Spleen (tissue), 11 donors: ENCODE results near the gene SLC9B2. TPM values are rescaled to one million over a fixed set of nuclear protein-coding genes. Genes with fewer than 3 reads are reported as not detected.

ENCODE experiments used
- DNase-seq: peaks from one replicate; pipeline ENCODE4 v3.0.0-alpha.2; 2020
- H3K27ac ChIP-seq, 8 donors: fragments of 200-600 bp; sonication (generic) in 7 of 8; 1 replicate in 4 of 8; 2 replicates in 4 of 8; pipeline versions ENCODE4 v1.5.0 to v1.8.0; 2016 to 2021; ENCODE audit warnings: inconsistent platforms in 4 of 8, mild to moderate bottlenecking in 4 of 8, moderate library complexity in 1 of 8
- H3K27me3 ChIP-seq, 7 donors: fragments of 200-600 bp; sonication (generic) in 6 of 7; replicated peaks in 1 of 7; 1 replicate in 4 of 7; 2 replicates in 3 of 7; pipeline versions ENCODE4 v1.5.0 to v1.8.0; 2016 to 2021; ENCODE audit warnings: inconsistent platforms in 3 of 7, mild to moderate bottlenecking in 1 of 7
- H3K36me3 ChIP-seq, 6 donors: fragments of 200-600 bp; sonication (generic) in 5 of 6; 1 replicate in 4 of 6; 2 replicates in 2 of 6; pipeline versions ENCODE4 v1.5.0 to v1.8.0; 2016 to 2021; ENCODE audit warnings: inconsistent platforms in 2 of 6
- H3K4me1 ChIP-seq, 6 donors: fragments of 200-600 bp; sonication (generic) in 5 of 6; 1 replicate in 3 of 6; 2 replicates in 3 of 6; pipeline versions ENCODE4 v1.5.0 to v1.8.0; 2016 to 2021; ENCODE audit warnings: inconsistent platforms in 3 of 6
- H3K4me3 ChIP-seq, 8 donors: fragments of 200-600 bp; sonication (generic) in 7 of 8; 1 replicate in 4 of 8; 2 replicates in 4 of 8; pipeline versions ENCODE4 v1.5.0 to v1.8.0; 2016 to 2021; ENCODE audit warnings: inconsistent platforms in 4 of 8, mild to moderate bottlenecking in 4 of 8, moderate library complexity in 2 of 8
- H3K9me3 ChIP-seq, 8 donors: fragments of 200-600 bp; sonication (generic) in 7 of 8; 1 replicate in 4 of 8; 2 replicates in 4 of 8; pipeline versions ENCODE4 v1.5.0 to v1.8.0; 2016 to 2021; ENCODE audit warnings: inconsistent platforms in 4 of 8
- CTCF ChIP-seq, 11 experiments: fragments of 200-600 bp in 7 of 11; fragments of 450-650 bp in 4 of 11; sonication (generic) in 4 of 11; IDR thresholded peaks in 8 of 11; conservative IDR thresholded peaks in 3 of 11; 1 replicate in 7 of 11; 2 replicates in 4 of 11; pipeline versions ENCODE4 v1.4.0 to v1.8.0; 2016 to 2021; ENCODE audit warnings: antibody characterized with exemption in 11 of 11, inconsistent platforms in 4 of 11, mild to moderate bottlenecking in 1 of 11
- POLR2A ChIP-seq, 3 donors: fragments of 450-650 bp; IDR thresholded peaks; one replicate each; pipeline ENCODE4 v1.5.1; 2017; ENCODE audit warnings: antibody characterized with exemption in 3 of 3, mild to moderate bottlenecking in 1 of 3
- POLR2AphosphoS5 ChIP-seq, 3 donors: sonication (generic); formaldehyde crosslinking; IDR thresholded peaks; one replicate each; pipeline ENCODE4 v1.5.1; 2017; ENCODE audit warnings: antibody characterized with exemption in 3 of 3
- WGBS, 5 donors: extraction: QIAGEN DNeasy Blood & Tissue Kit in 3 of 5; methylation state at CpG; one replicate each; pipeline versions ENCODE4 v1.1.5 to v1.1.7; 2013 to 2018; 5-methylcytosine and 5-hydroxymethylcytosine counted together
- intact Hi-C: fragments of 100-400 bp; cut with DNase I; formaldehyde crosslinking; loops from one replicate; pipeline ENCODE4 v1.15.0; 2023; ENCODE audit warnings: low total_unique reads
- polyA plus RNA-seq, 3 donors: library from polyadenylated mRNA; stranded (reverse); fragments of 200-250 nt; gene quantifications; one replicate each; pipeline ENCODE4 v1.2.1, GENCODE V29; 2013
- total RNA-seq, 7 donors: library from RNA; depleted of rRNA in 3 of 7; stranded (reverse); fragments of >200 nt in 3 of 7; fragmentation: NEBNext Ultra II Directional in 4 of 7; extraction: Animal tissue kit (Norgen Biotek cat#: 25700) in 4 of 7; gene quantifications; one replicate each; pipeline versions ENCODE4 v1.1.0 to v1.2.1, GENCODE V29; 2016 to 2021
- donor health status: healthy with polysubstance abuse.
- donor health status: DM: no; HTN: no; CAD: no; lungs with moderate emphysema.
- donor health status: DM: no; HTN: no; CAD: no.
- donor health status: Bipolar disorder and iron deficiency.
- donor health status: healthy.
- donor health status: DM: no; HTN: no; CAD: no.
- donor health status: DM: yes; HTN: yes; CAD: no.

The SLC9B2 gene
- total and polyA plus RNA-seq, 10 donors, result 6.4 to 17.0 (median 12.5) TPM

GRCh38 chr4:102988429-102989020 is 88.0 kb downstream of the SLC9B2 start:
- H3K36me3 ChIP-seq, result peaks cover 0 to 3% (median 0%) of the 10 kb centered on the region in 6 donors
- WGBS, 5 donors, result 90 to 100% (median 97%) methylated on average over 1 of the region's 1 CpG
- no peak overlapping the region for H3K4me3 ChIP-seq
- intact Hi-C loops, result no loop called here
- DNase-seq, result no peak
- H3K4me1 ChIP-seq, result no peaks in the 10 kb centered on the region
- no peak overlapping the region for H3K27ac ChIP-seq
- H3K27me3 ChIP-seq, result no peaks in the 10 kb centered on the region
- TF ChIP-seq POLR2AphosphoS5 (IDR thresholded peaks at IDR 0.05) (no peak), CTCF (IDR thresholded peaks at IDR 0.05 in 8 of 11, conservative IDR thresholded peaks at IDR 0.05 in 3 of 11) (no peak), POLR2A (IDR thresholded peaks at IDR 0.05) (no peak)
- H3K9me3 ChIP-seq, result peaks cover 0 to 9% (median 7%) of the 10 kb centered on the region in 8 donors

GRCh38 chr4:102981005-102981404 is 95.6 kb downstream of the SLC9B2 start:
- intact Hi-C loops, result no loop called here
- WGBS, 5 donors, result 96 to 98% (median 98%) methylated on average over 2 of the region's 2 CpGs
- H3K4me3 ChIP-seq, result no peak overlapping the region
- no peak for TF ChIP-seq POLR2A (IDR thresholded peaks at IDR 0.05)
- no peak for TF ChIP-seq POLR2AphosphoS5 (IDR thresholded peaks at IDR 0.05)
- no peak for DNase-seq
- H3K36me3 ChIP-seq, result no peaks in the 10 kb centered on the region
- peaks cover 0 to 9% (median 7%) of the 10 kb centered on the region in 8 donors for H3K9me3 ChIP-seq
- no peak overlapping the region for H3K27ac ChIP-seq
- H3K27me3 ChIP-seq, result no peaks in the 10 kb centered on the region
- no peaks in the 10 kb centered on the region for H3K4me1 ChIP-seq

Other genes with a start within 250 kb of the SLC9B2 start
- 100 to 1,000 TPM; 303 to 459 (median 316) TPM for gene UBE2D3, start 249.2 kb downstream of the SLC9B2 start, total RNA-seq
- gene UBE2D3, start 249.2 kb downstream of the SLC9B2 start, polyA plus RNA-seq, result 100 to 1,000 TPM; 152 to 212 (median 177) TPM
- gene CISD2, start 207.8 kb downstream of the SLC9B2 start, total RNA-seq, result 10 to 100 TPM; 13.2 to 31.9 (median 26.8) TPM
- gene CISD2, start 207.8 kb downstream of the SLC9B2 start, polyA plus RNA-seq, result 10 to 100 TPM; 11.1 to 22.3 (median 21.7) TPM
- gene SLC9B1, start 57.1 kb downstream of the SLC9B2 start, total RNA-seq, result 1 to 10 TPM in 6 of 7 donors, under 1 TPM in 1; 0.79 to 5.4 (median 2.2) TPM
- 1 to 10 TPM in 1 of 3 donors, under 1 TPM in 2; 0.37 to 1.4 (median 0.86) TPM for gene SLC9B1, start 57.1 kb downstream of the SLC9B2 start, polyA plus RNA-seq
- gene BDH2, start 23.1 kb upstream of the SLC9B2 start, total RNA-seq, result 10 to 100 TPM; 16.8 to 42.0 (median 36.8) TPM
- 10 to 100 TPM; 32.6 to 42.2 (median 41.8) TPM for gene BDH2, start 23.1 kb upstream of the SLC9B2 start, polyA plus RNA-seq
- gene CENPE, start 121.6 kb upstream of the SLC9B2 start, total RNA-seq, result 10 to 100 TPM in 1 of 7 donors, 1 to 10 TPM in 6; 3.3 to 11.7 (median 4.4) TPM
- gene CENPE, start 121.6 kb upstream of the SLC9B2 start, polyA plus RNA-seq, result 1 to 10 TPM in 1 of 3 donors, under 1 TPM in 2; 0.30 to 1.5 (median 0.70) TPM